Keratinocyte (primary cell): Measurements from ENCODE around the gene ZFYVE21. TPM values are rescaled to one million over a fixed set of nuclear protein-coding genes. Genes with fewer than 3 reads are reported as not detected.

Source experiments
- DNase-seq: peaks from one replicate; pipeline ENCODE4 v3.0.0-alpha.2; 2011; ENCODE audit warnings: low read depth, missing footprints, low spot score
- FAIRE-seq: peaks from 2 replicates; lab custom pipeline; 2011; peaks lifted over from hg19 to GRCh38; lab: Jason Lieb, UNC
- H2AFZ ChIP-seq: 2 replicates; pipeline ENCODE4 v1.6.0; 2012; ENCODE audit warnings: low read length, control low read depth, inconsistent platforms; ENCODE audit not compliant: control insufficient read depth
- H3K27ac ChIP-seq: 2 replicates; pipeline ENCODE4 v1.5.1; 2011; ENCODE audit warnings: low read length; ENCODE audit not compliant: control insufficient read depth, insufficient read depth
- H3K27me3 ChIP-seq: 3 replicates; pipeline ENCODE4 v1.6.0; 2011; ENCODE audit warnings: low read length; ENCODE audit not compliant: control insufficient read depth, insufficient read depth; ENCODE audit errors: extremely low read depth
- H3K36me3 ChIP-seq, 2 experiments: 2 replicates in 1 of 2; 3 replicates in 1 of 2; pipeline ENCODE4 v1.5.1; 2011; ENCODE audit warnings: low read length in 2 of 2, mild to moderate bottlenecking in 1 of 2; ENCODE audit not compliant: control insufficient read depth in 2 of 2, insufficient read depth in 2 of 2; ENCODE audit errors: extremely low read depth in 1 of 2
- H3K4me1 ChIP-seq: 3 replicates; pipeline ENCODE4 v1.5.1; 2011; ENCODE audit warnings: low read length; ENCODE audit not compliant: control insufficient read depth, insufficient read depth; ENCODE audit errors: extremely low read depth
- H3K4me2 ChIP-seq: 3 replicates; pipeline ENCODE4 v1.6.0; 2011; ENCODE audit warnings: low read depth, low read length; ENCODE audit not compliant: control insufficient read depth, insufficient read depth; ENCODE audit errors: extremely low read depth
- H3K4me3 ChIP-seq, 3 experiments: fragments of 200-600 bp in 1 of 3; sonication (generic) in 1 of 3; 2 replicates in 2 of 3; 3 replicates in 1 of 3; pipeline ENCODE4 v1.5.1; 2011 to 2016; ENCODE audit warnings: low read length in 3 of 3, mild to moderate bottlenecking in 3 of 3, control low read depth in 2 of 3, inconsistent platforms in 1 of 3, low read depth in 1 of 3, mixed read lengths in 1 of 3, mixed run types in 1 of 3, moderate library complexity in 1 of 3; ENCODE audit not compliant: control insufficient read depth in 2 of 3, insufficient read depth in 2 of 3; ENCODE audit errors: extremely low read depth in 1 of 3
- H3K79me2 ChIP-seq: 2 replicates; pipeline ENCODE4 v1.6.0; 2012; ENCODE audit warnings: low read length; ENCODE audit not compliant: control insufficient read depth, insufficient read depth
- H3K9ac ChIP-seq: 3 replicates; pipeline ENCODE4 v1.6.0; 2011; ENCODE audit warnings: low read length; ENCODE audit not compliant: control insufficient read depth, insufficient read depth; ENCODE audit errors: extremely low read depth
- H3K9me1 ChIP-seq: 3 replicates; pipeline ENCODE4 v1.6.0; 2011; ENCODE audit warnings: low read length; ENCODE audit not compliant: control insufficient read depth, insufficient read depth; ENCODE audit errors: extremely low read depth
- H3K9me3 ChIP-seq: 2 replicates; pipeline ENCODE4 v1.5.1; 2012; ENCODE audit warnings: low read depth, low read length; ENCODE audit not compliant: control insufficient read depth
- H4K20me1 ChIP-seq: 3 replicates; pipeline ENCODE4 v1.6.0; 2011; ENCODE audit warnings: low read length; ENCODE audit not compliant: control insufficient read depth, insufficient read depth; ENCODE audit errors: extremely low read depth
- CTCF ChIP-seq, 3 experiments: IDR thresholded peaks in 1 of 3; conservative IDR thresholded peaks in 1 of 3; optimal IDR thresholded peaks in 1 of 3; 2 replicates in 2 of 3; 3 replicates in 1 of 3; pipeline versions ENCODE3 to v1.5.1; 2011; ENCODE audit warnings: low read length in 3 of 3, mild to moderate bottlenecking in 3 of 3, moderate library complexity in 2 of 3, control low read depth in 1 of 3, inconsistent platforms in 1 of 3; ENCODE audit not compliant: insufficient read depth in 2 of 3; ENCODE audit errors: extremely low read depth in 1 of 3
- EZH2 ChIP-seq: IDR thresholded peaks from one replicate; pipeline ENCODE4 v1.6.1; 2012; ENCODE audit warnings: inconsistent platforms, mild to moderate bottlenecking, low read length, moderate library complexity
- dilution Hi-C: fragments of 300-500 bp; cut with MboI; formaldehyde crosslinking; loops from one replicate; pipeline ENCODE4 v1.7.0; 2020; ENCODE audit warnings: low sequenced_read_pairs; ENCODE audit not compliant: extremely low pct_ligation_motif_present
- polyA plus RNA-seq, 5 experiments: library from polyadenylated mRNA; depleted of rRNA in 3 of 5; stranded (reverse) in 3 of 5; stranded (forward) in 1 of 5; unstranded in 1 of 5; fragments of >200 nt; gene quantifications; 1 replicate in 1 of 5; 2 replicates in 3 of 5; 3 replicates in 1 of 5; pipeline versions ENCODE4 v1.2.1 to v1.2.3, GENCODE V29; 2011 to 2012; ENCODE audit warnings: missing spikeins in 2 of 5, low read depth in 1 of 5, low replicate concordance in 1 of 5

ZFYVE21 gene
- polyA plus RNA-seq, 1 donor (not counting 4 experiments of a cell fraction or from before 2014, with no cell fraction given) = 116 TPM

DNA sequence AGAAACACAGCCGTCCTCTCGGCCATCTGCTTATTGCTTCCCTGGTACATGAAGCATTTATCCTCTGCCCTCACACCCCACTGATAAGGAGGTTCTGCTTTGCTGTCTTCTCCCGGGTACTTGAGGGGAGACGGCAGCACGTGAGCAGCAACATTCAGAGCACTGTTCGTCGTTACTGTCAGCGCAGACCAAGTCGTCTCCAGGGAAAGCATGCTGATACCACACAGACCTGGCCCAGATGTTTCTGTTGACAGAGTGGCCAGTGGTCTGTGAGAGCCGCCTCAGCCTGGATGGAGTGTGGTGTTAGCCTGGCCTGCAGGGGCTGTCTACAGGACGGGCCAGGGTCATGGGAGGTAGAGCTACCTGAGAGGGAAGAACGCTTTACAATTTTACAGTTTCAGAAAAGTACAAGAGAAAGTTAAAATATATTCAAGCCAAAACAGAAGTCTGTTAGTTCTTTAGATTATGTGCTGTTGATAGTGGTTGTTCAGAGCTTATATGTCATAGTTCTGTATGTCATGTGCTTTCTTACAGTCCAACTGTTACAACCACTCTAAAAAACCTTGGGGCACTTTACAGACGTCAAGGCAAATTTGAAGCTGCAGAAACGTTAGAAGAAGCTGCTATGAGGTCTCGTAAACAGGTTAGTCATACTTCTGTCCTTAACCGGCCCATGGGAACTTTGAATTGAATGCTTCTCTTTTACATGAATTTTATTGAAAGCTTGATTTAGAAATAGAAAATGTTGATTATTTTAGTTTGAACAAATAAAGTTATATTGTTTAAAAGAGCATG lies 38.5 kb upstream of the ZFYVE21 start:
- Histone ChIP-seq H3K36me3 (peaks cover 43 to 54% of the 10 kb centered on the region in 2 experiments), H3K9me1 (no peaks in the 10 kb centered on the region), H3K9me3 (no peaks in the 10 kb centered on the region), H3K79me2 (no peaks in the 10 kb centered on the region), H3K27me3 (no peaks in the 10 kb centered on the region), H3K4me1 (no peaks in the 10 kb centered on the region), H3K4me2 (no peak overlapping the region), H2AFZ (no peak overlapping the region), H3K9ac (no peak overlapping the region), H4K20me1 (peaks cover 2% of the 10 kb centered on the region), H3K27ac (no peak overlapping the region), H3K4me3 (no peak overlapping the region)
- DNase-seq (no peak), FAIRE-seq (no peak)
- TF ChIP-seq CTCF (optimal IDR thresholded peaks at IDR 0.05 in 1 of 3, IDR thresholded peaks at IDR 0.05 in 1 of 3, conservative IDR thresholded peaks at IDR 0.05 in 1 of 3; ENCODE audit: extremely low read depth in 1 of 3, insufficient read depth in 2 of 3, low read length in 3 of 3) = no peak
- no peak for TF ChIP-seq EZH2
- dilution Hi-C loops = no loop called here

DNA sequence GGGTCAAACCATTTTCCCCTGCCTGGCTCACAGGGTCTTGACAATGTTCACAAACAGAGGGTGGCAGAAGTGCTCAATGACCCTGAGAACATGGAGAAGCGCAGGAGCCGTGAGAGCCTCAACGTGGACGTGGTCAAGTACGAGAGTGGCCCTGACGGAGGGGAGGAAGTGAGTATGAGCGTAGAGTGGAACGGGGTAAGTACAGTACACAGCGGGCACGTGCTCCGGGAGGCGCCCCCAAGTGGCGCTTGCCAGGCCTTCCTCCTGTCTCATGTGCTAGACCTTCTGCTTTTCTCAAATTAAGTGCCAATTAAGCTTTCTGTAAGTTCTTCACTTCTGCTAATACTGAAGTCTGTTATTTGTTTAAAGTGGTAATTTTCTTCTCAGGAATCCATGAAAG lies 36.3 kb upstream of the ZFYVE21 start:
- Histone ChIP-seq H2AFZ (no peak overlapping the region), H3K4me1 (no peaks in the 10 kb centered on the region), H4K20me1 (no peaks in the 10 kb centered on the region), H3K4me3 (no peak overlapping the region), H3K27ac (no peak overlapping the region), H3K79me2 (peaks cover 2% of the 10 kb centered on the region), H3K36me3 (peaks cover 42 to 49% of the 10 kb centered on the region in 2 experiments), H3K9me1 (no peaks in the 10 kb centered on the region), H3K27me3 (no peaks in the 10 kb centered on the region), H3K4me2 (no peak overlapping the region), H3K9me3 (no peaks in the 10 kb centered on the region), H3K9ac (no peak overlapping the region)
- dilution Hi-C loops = no loop called here
- peak; percentile 20 to 72 (median 35) for TF ChIP-seq CTCF (optimal IDR thresholded peaks at IDR 0.05 in 1 of 3, IDR thresholded peaks at IDR 0.05 in 1 of 3, conservative IDR thresholded peaks at IDR 0.05 in 1 of 3; ENCODE audit: extremely low read depth in 1 of 3, insufficient read depth in 2 of 3, low read length in 3 of 3)
- no peak for TF ChIP-seq EZH2
- FAIRE-seq = no peak
- DNase-seq = no peak
